MM.1S (cell line): ENCODE measurements around the gene SLC8A1.

ENCODE experiments used
- DNase-seq: peaks from one replicate; pipeline ENCODE4 v3.0.0-alpha.2; 2015
- H2AFZ ChIP-seq: fragments of 300-600 bp; sonication (generic); 2 replicates; pipeline ENCODE4 v1.6.0; 2016; ENCODE audit warnings: antibody characterized with exemption, low read length
- H3F3A ChIP-seq: fragments of 300-600 bp; sonication (generic); 2 replicates; pipeline ENCODE4 v1.6.1; 2016; ENCODE audit warnings: mild to moderate bottlenecking, antibody characterized with exemption, low read length, moderate library complexity, mixed read lengths; ENCODE audit not compliant: insufficient read depth
- H3K27ac ChIP-seq: fragments of 300-600 bp; sonication (generic); 2 replicates; pipeline ENCODE4 v1.5.1; 2016; ENCODE audit warnings: mild to moderate bottlenecking, low read length
- H3K27me3 ChIP-seq: fragments of 300-600 bp; sonication (generic); replicated peaks from 2 replicates; pipeline ENCODE4 v1.6.0; 2016; ENCODE audit warnings: low read length; ENCODE audit not compliant: insufficient read depth
- H3K36me3 ChIP-seq: fragments of 300-600 bp; sonication (generic); replicated peaks from 2 replicates; pipeline ENCODE4 v1.6.1; 2016; ENCODE audit warnings: mild to moderate bottlenecking, low read length, mixed read lengths; ENCODE audit not compliant: insufficient read depth
- H3K4me1 ChIP-seq: fragments of 300-600 bp; sonication (generic); 2 replicates; pipeline ENCODE4 v1.6.1; 2016; ENCODE audit warnings: low read length, mixed read lengths
- H3K4me2 ChIP-seq: fragments of 300-600 bp; sonication (generic); 2 replicates; pipeline ENCODE4 v1.6.0; 2016; ENCODE audit warnings: low read depth, low read length
- H3K4me3 ChIP-seq: fragments of 300-600 bp; sonication (generic); 2 replicates; pipeline ENCODE4 v1.5.1; 2016; ENCODE audit warnings: low read length, mixed read lengths
- H3K79me2 ChIP-seq: fragments of 300-600 bp; sonication (generic); 2 replicates; pipeline ENCODE4 v1.6.1; 2016; ENCODE audit warnings: mixed run types, low read length, mixed read lengths
- H3K9ac ChIP-seq: fragments of 300-600 bp; sonication (generic); 2 replicates; pipeline ENCODE4 v1.6.1; 2016; ENCODE audit warnings: low read length, mixed read lengths
- H3K9me2 ChIP-seq: fragments of 300-600 bp; sonication (generic); replicated peaks from 2 replicates; pipeline ENCODE4 v1.6.1; 2016; ENCODE audit warnings: mild to moderate bottlenecking, low read length, mixed read lengths; ENCODE audit not compliant: insufficient read depth
- H3K9me3 ChIP-seq: fragments of 300-600 bp; sonication (generic); replicated peaks from 2 replicates; pipeline ENCODE4 v1.6.1; 2016; ENCODE audit warnings: mild to moderate bottlenecking, low read length, mixed read lengths; ENCODE audit not compliant: insufficient read depth
- H4K20me1 ChIP-seq: fragments of 300-600 bp; sonication (generic); 2 replicates; pipeline ENCODE4 v1.6.1; 2016; ENCODE audit warnings: mild to moderate bottlenecking, low read length, moderate library complexity, mixed read lengths; ENCODE audit not compliant: insufficient read depth
- EZH2 ChIP-seq: fragments of 300-600 bp; sonication (generic); optimal IDR thresholded peaks from 2 replicates; pipeline ENCODE3; 2017; ENCODE audit warnings: low read depth, mild to moderate bottlenecking, antibody characterized with exemption, low read length, mixed read lengths
- EZH2phosphoT487 ChIP-seq: fragments of 300-600 bp; sonication (generic); IDR thresholded peaks from 2 replicates; pipeline ENCODE4 v1.6.1; 2018; ENCODE audit warnings: antibody characterized with exemption, low read length
- TF ChIP-seq, protein P1 (sequence below): fragments of 300-600 bp; sonication (generic); IDR thresholded peaks from 2 replicates; pipeline ENCODE4 v1.5.1; 2016; ENCODE audit warnings: antibody characterized with exemption, low read length, mixed read lengths

Gene SLC8A1

DNA sequence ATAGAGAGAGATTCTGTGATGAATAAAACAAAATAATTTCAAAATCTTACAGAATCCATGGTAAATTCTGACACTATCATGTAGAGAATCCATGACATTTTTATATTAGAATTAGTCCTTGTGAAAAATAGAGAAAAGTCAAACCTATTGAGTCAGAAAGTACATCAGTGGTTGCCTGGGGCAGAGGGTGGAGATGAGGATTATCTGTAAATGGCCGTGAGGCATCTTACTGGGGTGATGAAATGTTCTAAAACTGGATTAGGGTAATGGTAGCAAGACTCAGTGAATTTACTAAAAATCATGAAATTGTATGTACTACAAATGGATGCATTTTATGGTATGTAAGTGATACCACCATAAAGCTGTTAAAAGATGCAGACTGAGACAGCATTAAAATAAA lies 323.1 kb downstream of the SLC8A1 start:
- Histone ChIP-seq H3K9ac (no peak overlapping the region), H3K9me2 (no peaks in the 10 kb centered on the region), H3K4me2 (no peak overlapping the region), H4K20me1 (no peaks in the 10 kb centered on the region), H3K36me3 (no peaks in the 10 kb centered on the region), H3K79me2 (no peaks in the 10 kb centered on the region), H3K27me3 (no peaks in the 10 kb centered on the region), H3K4me1 (peaks cover 11% of the 10 kb centered on the region), H3F3A (no peaks in the 10 kb centered on the region), H2AFZ (no peak overlapping the region), H3K9me3 (no peaks in the 10 kb centered on the region), H3K4me3 (no peak overlapping the region), H3K27ac (no peak overlapping the region)
- TF ChIP-seq, protein P1, sequence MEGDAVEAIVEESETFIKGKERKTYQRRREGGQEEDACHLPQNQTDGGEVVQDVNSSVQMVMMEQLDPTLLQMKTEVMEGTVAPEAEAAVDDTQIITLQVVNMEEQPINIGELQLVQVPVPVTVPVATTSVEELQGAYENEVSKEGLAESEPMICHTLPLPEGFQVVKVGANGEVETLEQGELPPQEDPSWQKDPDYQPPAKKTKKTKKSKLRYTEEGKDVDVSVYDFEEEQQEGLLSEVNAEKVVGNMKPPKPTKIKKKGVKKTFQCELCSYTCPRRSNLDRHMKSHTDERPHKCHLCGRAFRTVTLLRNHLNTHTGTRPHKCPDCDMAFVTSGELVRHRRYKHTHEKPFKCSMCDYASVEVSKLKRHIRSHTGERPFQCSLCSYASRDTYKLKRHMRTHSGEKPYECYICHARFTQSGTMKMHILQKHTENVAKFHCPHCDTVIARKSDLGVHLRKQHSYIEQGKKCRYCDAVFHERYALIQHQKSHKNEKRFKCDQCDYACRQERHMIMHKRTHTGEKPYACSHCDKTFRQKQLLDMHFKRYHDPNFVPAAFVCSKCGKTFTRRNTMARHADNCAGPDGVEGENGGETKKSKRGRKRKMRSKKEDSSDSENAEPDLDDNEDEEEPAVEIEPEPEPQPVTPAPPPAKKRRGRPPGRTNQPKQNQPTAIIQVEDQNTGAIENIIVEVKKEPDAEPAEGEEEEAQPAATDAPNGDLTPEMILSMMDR = no peak
- TF ChIP-seq EZH2 = no peak
- no peak for TF ChIP-seq EZH2phosphoT487
- DNase-seq = no peak

DNA sequence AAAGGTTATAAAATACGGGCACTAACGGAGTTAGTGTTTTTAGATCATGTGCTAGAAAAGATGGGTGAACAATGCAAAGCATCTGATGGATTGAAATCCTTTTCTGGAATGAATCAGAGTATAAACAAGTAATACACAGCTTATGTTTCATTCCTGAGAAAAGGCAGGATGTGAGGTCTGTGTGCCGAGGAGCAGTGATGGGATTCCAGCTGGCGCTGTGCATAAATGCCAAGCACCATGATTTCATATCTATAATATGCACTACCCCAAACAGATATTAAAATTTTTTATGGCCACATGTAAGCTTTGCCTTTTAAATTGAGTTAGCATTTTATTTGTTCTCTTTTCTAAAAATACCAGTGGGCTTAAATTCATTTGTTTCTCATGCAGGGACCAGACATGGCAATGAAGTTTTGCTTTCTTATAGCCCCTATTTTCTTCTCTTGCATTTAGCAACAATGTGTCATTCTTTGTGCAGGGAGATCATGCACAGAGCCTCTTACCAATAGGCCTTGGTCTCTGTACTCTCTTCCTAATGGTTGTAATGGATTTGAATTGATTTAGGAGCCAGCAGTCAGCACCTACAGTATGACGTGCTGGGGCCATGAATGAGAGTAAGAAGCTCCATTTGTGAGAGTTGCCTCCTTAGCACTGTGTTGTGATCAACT lies 323.9 kb downstream of the SLC8A1 start:
- no peak overlapping the region for H3K4me2 ChIP-seq
- DNase-seq = no peak
- no peaks in the 10 kb centered on the region for H3F3A ChIP-seq
- no peaks in the 10 kb centered on the region for H3K36me3 ChIP-seq
- no peak overlapping the region for H3K9ac ChIP-seq
- H3K27me3 ChIP-seq = no peaks in the 10 kb centered on the region
- no peak overlapping the region for H3K4me3 ChIP-seq
- no peak overlapping the region for H2AFZ ChIP-seq
- no peaks in the 10 kb centered on the region for H4K20me1 ChIP-seq
- H3K27ac ChIP-seq = no peak overlapping the region
- no peaks in the 10 kb centered on the region for H3K9me2 ChIP-seq
- no peaks in the 10 kb centered on the region for H3K79me2 ChIP-seq
- no peaks in the 10 kb centered on the region for H3K9me3 ChIP-seq
- no peak for TF ChIP-seq EZH2
- TF ChIP-seq, protein P1 = no peak
- H3K4me1 ChIP-seq = peaks cover 11% of the 10 kb centered on the region

DNA sequence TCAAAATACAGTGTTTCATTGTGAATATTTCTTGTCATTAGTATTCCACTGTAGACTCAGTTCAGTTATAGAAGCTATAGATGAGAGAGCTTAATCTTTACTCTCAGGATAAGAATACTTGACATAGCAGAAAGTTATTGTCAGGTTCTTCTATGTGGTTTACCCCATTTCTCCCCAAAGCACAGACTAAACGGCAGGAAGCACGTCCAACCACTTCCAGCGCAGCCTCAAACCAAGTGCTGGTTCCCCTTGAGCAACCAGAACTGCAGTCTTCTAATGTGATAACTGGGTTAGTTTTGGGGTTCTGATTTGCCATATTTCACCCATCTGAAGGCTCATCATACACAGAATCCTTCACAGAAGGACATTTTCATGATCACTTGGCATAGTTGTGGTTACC lies 324.7 kb downstream of the SLC8A1 start:
- no peaks in the 10 kb centered on the region for H3K9me3 ChIP-seq
- no peaks in the 10 kb centered on the region for H3K27me3 ChIP-seq
- no peak for DNase-seq

More for the DNA sequence above, 324.7 kb downstream of the SLC8A1 start:
- Histone ChIP-seq H2AFZ (no peak overlapping the region), H3K9me2 (no peaks in the 10 kb centered on the region), H4K20me1 (no peaks in the 10 kb centered on the region), H3F3A (no peaks in the 10 kb centered on the region), H3K27ac (no peak overlapping the region), H3K79me2 (no peaks in the 10 kb centered on the region), H3K4me2 (no peak overlapping the region), H3K36me3 (no peaks in the 10 kb centered on the region), H3K4me1 (peaks cover 2% of the 10 kb centered on the region), H3K9ac (no peak overlapping the region), H3K4me3 (no peak overlapping the region)
- no peak for TF ChIP-seq EZH2phosphoT487
- no peak for TF ChIP-seq EZH2
- TF ChIP-seq, protein P1 = no peak
